Lower leg skin (tissue), 3 donors: Measurements from ENCODE around the gene CPVL.

Source experiments
- CTCF ChIP-seq, 3 donors: fragments of 450-650 bp; IDR thresholded peaks; one replicate each; pipeline ENCODE4 v1.5.1; 2016; ENCODE audit warnings: antibody characterized with exemption in 3 of 3, mild to moderate bottlenecking in 3 of 3, moderate library complexity in 2 of 3
- POLR2A ChIP-seq, 2 donors: fragments of 450-650 bp; IDR thresholded peaks; one replicate each; pipeline ENCODE4 v1.6.1; 2016 to 2017; ENCODE audit warnings: antibody characterized with exemption in 2 of 2, mild to moderate bottlenecking in 1 of 2, moderate library complexity in 1 of 2

- no peak for TF ChIP-seq CTCF (IDR thresholded peaks at IDR 0.05)
- TF ChIP-seq POLR2A (IDR thresholded peaks at IDR 0.05) = no peak
Observed at GRCh38 chr7:28999427-28999826, 146.9 kb downstream of the CPVL start.
